ENCODE data around the gene FGF14.

DNA sequence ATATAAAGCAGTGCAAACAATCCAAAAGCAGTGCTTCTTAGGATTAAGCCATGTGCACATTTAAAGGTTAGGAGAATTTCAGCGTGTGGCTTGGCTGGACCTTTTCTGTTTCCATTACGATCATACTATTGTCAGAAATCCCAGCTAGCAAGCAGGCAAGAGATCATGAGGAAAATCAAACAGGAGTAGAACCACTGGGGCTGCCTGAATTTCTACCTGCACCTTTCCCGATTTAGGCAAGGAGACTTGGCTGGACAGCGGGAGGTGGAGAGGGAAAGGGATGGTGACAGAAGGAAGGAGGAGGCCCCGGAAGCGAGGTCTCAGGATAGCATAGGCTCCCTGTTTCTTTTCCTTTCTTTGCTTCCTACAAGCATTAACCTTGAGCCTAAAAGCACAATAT is 102.5 kb downstream of the FGF14 start:
- TF ChIP-seq, protein P1, sequence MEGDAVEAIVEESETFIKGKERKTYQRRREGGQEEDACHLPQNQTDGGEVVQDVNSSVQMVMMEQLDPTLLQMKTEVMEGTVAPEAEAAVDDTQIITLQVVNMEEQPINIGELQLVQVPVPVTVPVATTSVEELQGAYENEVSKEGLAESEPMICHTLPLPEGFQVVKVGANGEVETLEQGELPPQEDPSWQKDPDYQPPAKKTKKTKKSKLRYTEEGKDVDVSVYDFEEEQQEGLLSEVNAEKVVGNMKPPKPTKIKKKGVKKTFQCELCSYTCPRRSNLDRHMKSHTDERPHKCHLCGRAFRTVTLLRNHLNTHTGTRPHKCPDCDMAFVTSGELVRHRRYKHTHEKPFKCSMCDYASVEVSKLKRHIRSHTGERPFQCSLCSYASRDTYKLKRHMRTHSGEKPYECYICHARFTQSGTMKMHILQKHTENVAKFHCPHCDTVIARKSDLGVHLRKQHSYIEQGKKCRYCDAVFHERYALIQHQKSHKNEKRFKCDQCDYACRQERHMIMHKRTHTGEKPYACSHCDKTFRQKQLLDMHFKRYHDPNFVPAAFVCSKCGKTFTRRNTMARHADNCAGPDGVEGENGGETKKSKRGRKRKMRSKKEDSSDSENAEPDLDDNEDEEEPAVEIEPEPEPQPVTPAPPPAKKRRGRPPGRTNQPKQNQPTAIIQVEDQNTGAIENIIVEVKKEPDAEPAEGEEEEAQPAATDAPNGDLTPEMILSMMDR (IDR thresholded peaks at IDR 0.05) = no peak
- no peak for TF ChIP-seq EZH2 (IDR thresholded peaks at IDR 0.05)

All from neural progenitor cell (in vitro differentiated cells).